Astrocyte of the spinal cord (primary cell): ENCODE results near the gene BNC1.
"Not testable (repeated sequence)": the region's sequence is repeated elsewhere in the genome, so short reads cannot be mapped to it uniquely, and the experiment has no call there.

Experiments used
- DNase-seq: peaks from one replicate; pipeline ENCODE4 v3.0.0; 2011; ENCODE audit warnings: low read depth, low spot score
- H3K4me3 ChIP-seq: 2 replicates; pipeline ENCODE4 v1.5.1; 2011; ENCODE audit warnings: low read depth, mild to moderate bottlenecking, low read length, moderate library complexity
- in situ Hi-C: cut with HindIII; loops from 2 replicates; pipeline ENCODE4 v1.10.0; 2017; ENCODE audit warnings: low sequenced_read_pairs
- TF ChIP-seq, protein P1 (sequence below): IDR thresholded peaks from 2 replicates; pipeline ENCODE4 v1.5.1; 2012; ENCODE audit warnings: low read depth, mild to moderate bottlenecking, low read length, inconsistent platforms

Gene BNC1

DNA sequence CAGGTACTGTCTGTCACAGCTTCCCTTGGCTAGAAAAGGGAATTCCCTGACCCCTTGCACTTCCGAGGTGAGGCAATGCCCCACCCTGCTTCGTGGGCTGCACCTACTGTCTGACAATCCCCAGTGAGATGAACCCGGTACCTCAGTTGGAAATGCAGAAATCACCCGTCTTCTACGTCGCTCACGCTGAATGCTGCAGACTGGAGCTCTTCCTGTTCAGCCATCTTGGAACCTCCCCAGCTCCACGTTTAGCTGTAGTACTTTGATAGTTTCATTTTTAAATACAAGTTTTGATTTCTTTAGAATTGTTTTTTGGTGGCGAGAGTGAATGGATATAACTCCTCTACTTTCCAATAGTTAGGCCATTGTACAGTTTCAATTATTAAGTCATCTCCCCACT, 59.0 kb downstream of the BNC1 start:
- in situ Hi-C loops = no loop called here
- H3K4me3 ChIP-seq = no peak overlapping the region

GRCh38 chr15:83221781-83222180, 62.7 kb downstream of the BNC1 start:
- in situ Hi-C loops, H3K4me3 ChIP-seq: not testable (repeated sequence)

More for the DNA sequence above, 59.0 kb downstream of the BNC1 start:
- no peak for DNase-seq
- TF ChIP-seq, protein P1, sequence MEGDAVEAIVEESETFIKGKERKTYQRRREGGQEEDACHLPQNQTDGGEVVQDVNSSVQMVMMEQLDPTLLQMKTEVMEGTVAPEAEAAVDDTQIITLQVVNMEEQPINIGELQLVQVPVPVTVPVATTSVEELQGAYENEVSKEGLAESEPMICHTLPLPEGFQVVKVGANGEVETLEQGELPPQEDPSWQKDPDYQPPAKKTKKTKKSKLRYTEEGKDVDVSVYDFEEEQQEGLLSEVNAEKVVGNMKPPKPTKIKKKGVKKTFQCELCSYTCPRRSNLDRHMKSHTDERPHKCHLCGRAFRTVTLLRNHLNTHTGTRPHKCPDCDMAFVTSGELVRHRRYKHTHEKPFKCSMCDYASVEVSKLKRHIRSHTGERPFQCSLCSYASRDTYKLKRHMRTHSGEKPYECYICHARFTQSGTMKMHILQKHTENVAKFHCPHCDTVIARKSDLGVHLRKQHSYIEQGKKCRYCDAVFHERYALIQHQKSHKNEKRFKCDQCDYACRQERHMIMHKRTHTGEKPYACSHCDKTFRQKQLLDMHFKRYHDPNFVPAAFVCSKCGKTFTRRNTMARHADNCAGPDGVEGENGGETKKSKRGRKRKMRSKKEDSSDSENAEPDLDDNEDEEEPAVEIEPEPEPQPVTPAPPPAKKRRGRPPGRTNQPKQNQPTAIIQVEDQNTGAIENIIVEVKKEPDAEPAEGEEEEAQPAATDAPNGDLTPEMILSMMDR = no peak

GRCh38 chr15:83219026-83219425, 65.4 kb downstream of the BNC1 start:
- no peak for DNase-seq
- in situ Hi-C loops = no loop called here
- TF ChIP-seq, protein P1 = no peak
- H3K4me3 ChIP-seq = no peak overlapping the region

More at GRCh38 chr15:83221781-83222180, 62.7 kb downstream of the BNC1 start:
- DNase-seq = not testable (repeated sequence)

- TF ChIP-seq, protein P1 = no peak
- no peak overlapping the region for H3K4me3 ChIP-seq
- no peak for DNase-seq
- in situ Hi-C loops = no loop called here
These were observed 69.2 kb downstream of the BNC1 start for GRCh38 chr15:83215306-83215705.

- TF ChIP-seq, protein P1 = no peak
- DNase-seq = peak; percentile 43
- H3K4me3 ChIP-seq = no peak overlapping the region
- in situ Hi-C loops = no loop called here
These were observed 73.8 kb downstream of the BNC1 start for GRCh38 chr15:83210619-83211018.

DNA sequence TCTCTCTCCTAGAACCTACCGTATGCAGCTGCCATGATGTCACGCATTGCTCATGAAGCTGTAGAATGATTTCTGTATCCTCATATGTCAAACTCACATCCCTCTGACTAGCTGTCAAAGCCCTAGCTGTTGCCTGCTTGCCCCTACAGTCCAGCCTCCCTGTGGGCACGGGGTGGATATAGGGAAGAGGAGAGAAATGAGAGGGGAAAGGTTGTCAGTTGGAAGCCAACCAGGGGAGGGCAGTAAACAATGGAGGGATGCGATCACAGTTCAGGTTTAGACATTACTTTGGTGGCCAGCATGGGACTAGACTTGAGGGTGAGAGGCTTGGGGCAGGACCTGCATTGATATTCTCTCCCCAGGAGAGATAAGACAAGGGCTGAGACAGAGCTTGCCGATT, 75.1 kb downstream of the BNC1 start:
- DNase-seq = no peak
- H3K4me3 ChIP-seq = no peak overlapping the region
- TF ChIP-seq, protein P1 = no peak
- in situ Hi-C loops = no loop called here

GRCh38 chr15:83208367-83208661, 76.2 kb downstream of the BNC1 start:
- H3K4me3 ChIP-seq = peak overlapping the region; percentile 87
- peak; percentile 30 for DNase-seq
- TF ChIP-seq, protein P1 = no peak
- in situ Hi-C loops = no loop called here
